H1 (cell line): Measurements from ENCODE around the gene TACSTD2. TPM values are rescaled to one million over a fixed set of nuclear protein-coding genes. Genes with fewer than 3 reads are reported as not detected.

Source experiments
- CTCF ChIA-PET: fragments of 300-600 bp; sonication (Branson Sonifier 250); formaldehyde crosslinking; loops from one replicate; lab custom pipeline; 2021; ENCODE audit not compliant: partially characterized antibody; lab: Charles Lee
- POLR2A ChIA-PET: fragments of 300-600 bp; sonication (Branson Sonifier 250); formaldehyde crosslinking; loops from one replicate; lab custom pipeline; 2021; ENCODE audit warnings: inconsistent platforms; ENCODE audit not compliant: partially characterized antibody; lab: Charles Lee
- DNase-seq, 2 experiments: peaks; one replicate each; pipeline versions ENCODE4 v3.0.0 to v3.0.0-alpha.2; 2010 to 2022; ENCODE audit warnings: low spot score in 2 of 2, low read depth in 1 of 2, mixed read lengths in 1 of 2
- FAIRE-seq: peaks from 2 replicates; lab custom pipeline; 2011; peaks lifted over from hg19 to GRCh38; lab: Jason Lieb, UNC
- H2AFZ ChIP-seq: 2 replicates; pipeline ENCODE4 v1.8.1; 2012; ENCODE audit warnings: low read length, inconsistent platforms
- H2AK5ac ChIP-seq: 2 replicates; pipeline ENCODE4 v1.6.1; 2013; ENCODE audit warnings: low read depth, low read length
- H2BK120ac ChIP-seq: replicated peaks from 2 replicates; pipeline ENCODE3; 2013; ENCODE audit warnings: low read depth, low read length, inconsistent platforms
- H2BK12ac ChIP-seq: 2 replicates; pipeline ENCODE4 v1.6.1; 2013; ENCODE audit warnings: low read depth, low read length
- H2BK15ac ChIP-seq: 2 replicates; pipeline ENCODE4 v1.6.1; 2013; ENCODE audit warnings: low read length
- H2BK20ac ChIP-seq: 2 replicates; pipeline ENCODE4 v1.6.1; 2013; ENCODE audit warnings: low read length
- H2BK5ac ChIP-seq: 2 replicates; pipeline ENCODE4 v1.6.1; 2013; ENCODE audit warnings: low read depth, low read length
- H3K14ac ChIP-seq: 2 replicates; pipeline ENCODE4 v1.6.1; 2013; ENCODE audit warnings: inconsistent platforms; ENCODE audit not compliant: insufficient read length
- H3K18ac ChIP-seq: 2 replicates; pipeline ENCODE4 v1.6.1; 2013; ENCODE audit warnings: low read length; ENCODE audit errors: extremely low read depth
- H3K23ac ChIP-seq: 2 replicates; pipeline ENCODE4 v1.6.1; 2013; ENCODE audit warnings: inconsistent platforms; ENCODE audit not compliant: insufficient read length
- H3K23me2 ChIP-seq: 2 replicates; pipeline ENCODE4 v1.6.1; 2013; ENCODE audit warnings: low read depth, low read length
- H3K27ac ChIP-seq: 2 replicates; pipeline ENCODE4 v1.6.1; 2011; ENCODE audit warnings: low read depth, low read length, inconsistent platforms
- H3K27me3 ChIP-seq, 4 experiments: replicated peaks in 1 of 4; 1 replicate in 1 of 4; 2 replicates in 3 of 4; pipeline versions ENCODE4 v1.6.1 to v1.8.1; 2011 to 2013; ENCODE audit warnings: low read length in 3 of 4, mild to moderate bottlenecking in 3 of 4, inconsistent platforms in 2 of 4, mixed read lengths in 2 of 4, moderate library complexity in 1 of 4; ENCODE audit not compliant: control insufficient read depth in 3 of 4, insufficient read depth in 3 of 4; ENCODE audit errors: extremely low read depth in 1 of 4
- H3K36me3 ChIP-seq, 4 experiments: 2 replicates each; pipeline versions ENCODE4 v1.6.1 to v1.8.1; 2011 to 2013; ENCODE audit warnings: mild to moderate bottlenecking in 4 of 4, low read length in 3 of 4, moderate library complexity in 2 of 4, control low read depth in 1 of 4, inconsistent platforms in 1 of 4; ENCODE audit not compliant: insufficient read depth in 4 of 4, control insufficient read depth in 2 of 4
- H3K4ac ChIP-seq: replicated peaks from 2 replicates; pipeline ENCODE3; 2013; ENCODE audit warnings: low read length, low read depth, mixed read lengths, inconsistent platforms; ENCODE audit not compliant: insufficient read length
- H3K4me1 ChIP-seq, 4 experiments: replicated peaks in 1 of 4; 1 replicate in 1 of 4; 2 replicates in 3 of 4; pipeline versions ENCODE4 v1.6.1 to v1.8.1; 2011 to 2013; ENCODE audit warnings: low read length in 3 of 4, inconsistent platforms in 2 of 4, mixed read lengths in 1 of 4; ENCODE audit not compliant: insufficient read depth in 4 of 4, control insufficient read depth in 3 of 4
- H3K4me2 ChIP-seq, 2 experiments: 2 replicates each; pipeline versions ENCODE4 v1.6.1 to v1.8.1; 2011 to 2013; ENCODE audit warnings: low read depth in 2 of 2, low read length in 2 of 2, control low read depth in 1 of 2, inconsistent platforms in 1 of 2, mild to moderate bottlenecking in 1 of 2; ENCODE audit not compliant: insufficient read depth in 1 of 2
- H3K4me3 ChIP-seq, 4 experiments: fragments of 200-600, 300-600 bp in 1 of 4; sonication (generic), shearing (Covaris generic), sonication (Bioruptor Twin) in 1 of 4; 2 replicates each; pipeline versions ENCODE4 v1.5.1 to v1.8.1; 2011 to 2016; ENCODE audit warnings: low read length in 4 of 4, low read depth in 3 of 4, control low read depth in 2 of 4, inconsistent platforms in 2 of 4, mild to moderate bottlenecking in 2 of 4, mixed read lengths in 1 of 4, moderate library complexity in 1 of 4; ENCODE audit not compliant: insufficient read depth in 2 of 4; ENCODE audit errors: extremely low read depth in 1 of 4
- H3K56ac ChIP-seq: replicated peaks from 2 replicates; pipeline ENCODE3; 2013; ENCODE audit warnings: low read depth, mild to moderate bottlenecking, mixed read lengths, low read length, inconsistent platforms; ENCODE audit not compliant: insufficient read length
- H3K79me1 ChIP-seq: 2 replicates; pipeline ENCODE4 v1.6.1; 2013; ENCODE audit warnings: low read depth, low read length, control low read depth
- H3K79me2 ChIP-seq, 2 experiments: 2 replicates each; pipeline versions ENCODE4 v1.6.1 to v1.8.1; 2012 to 2013; ENCODE audit warnings: low read length in 2 of 2, mild to moderate bottlenecking in 2 of 2, inconsistent platforms in 1 of 2; ENCODE audit not compliant: insufficient read depth in 2 of 2, control insufficient read depth in 1 of 2
- H3K9ac ChIP-seq, 4 experiments: replicated peaks in 1 of 4; 1 replicate in 1 of 4; 2 replicates in 3 of 4; pipeline versions ENCODE4 v1.6.1 to v1.8.1; 2011 to 2013; ENCODE audit warnings: low read depth in 3 of 4, low read length in 3 of 4, control low read depth in 2 of 4, mild to moderate bottlenecking in 2 of 4, moderate library complexity in 2 of 4, inconsistent platforms in 1 of 4; ENCODE audit errors: extremely low read depth in 1 of 4
- H3K9me3 ChIP-seq, 2 experiments: 2 replicates each; pipeline versions ENCODE4 v1.6.1 to v1.8.1; 2012 to 2013; ENCODE audit warnings: mild to moderate bottlenecking in 2 of 2, moderate library complexity in 2 of 2, control low read depth in 1 of 2, inconsistent platforms in 1 of 2, low read depth in 1 of 2, low read length in 1 of 2, mixed read lengths in 1 of 2; ENCODE audit not compliant: insufficient read depth in 2 of 2
- H4K20me1 ChIP-seq, 2 experiments: replicated peaks in 1 of 2; 2 replicates each; pipeline versions ENCODE3 to v1.8.1; 2011 to 2013; ENCODE audit warnings: inconsistent platforms in 2 of 2, low read length in 2 of 2, mild to moderate bottlenecking in 1 of 2; ENCODE audit not compliant: insufficient read depth in 2 of 2, control insufficient read depth in 1 of 2
- H4K5ac ChIP-seq: 2 replicates; pipeline ENCODE4 v1.6.1; 2013; ENCODE audit warnings: low read length, low read depth, mixed read lengths, inconsistent platforms; ENCODE audit not compliant: insufficient read length
- H4K8ac ChIP-seq: 2 replicates; pipeline ENCODE4 v1.8.0; 2013; ENCODE audit warnings: mild to moderate bottlenecking, moderate library complexity, low read length, inconsistent platforms; ENCODE audit not compliant: insufficient read depth; ENCODE audit errors: extremely low read depth
- H4K91ac ChIP-seq: replicated peaks from 2 replicates; pipeline ENCODE3; 2013; ENCODE audit warnings: low read length, mixed read lengths, inconsistent platforms; ENCODE audit not compliant: insufficient read length
- GABPA ChIP-seq: IDR thresholded peaks from 2 replicates; pipeline ENCODE4 v1.6.1; 2011; ENCODE audit warnings: mild to moderate bottlenecking, low read length, moderate library complexity, borderline replicate concordance; ENCODE audit not compliant: insufficient read depth
- RNF2 ChIP-seq: fragments of 200-900, 300-1000 bp; sonication (generic); IDR thresholded peaks from 2 replicates; pipeline ENCODE4 v1.7.1; 2016; ENCODE audit warnings: borderline replicate concordance, low read depth, mild to moderate bottlenecking, antibody characterized with exemption, low read length; ENCODE audit not compliant: poor library complexity, severe bottlenecking; ENCODE audit errors: missing control alignments
- RXRA ChIP-seq: IDR thresholded peaks from 2 replicates; pipeline ENCODE4 v1.6.1; 2011; ENCODE audit warnings: low read depth, mild to moderate bottlenecking, low read length, moderate library complexity; ENCODE audit not compliant: insufficient read depth
- SP2 ChIP-seq: IDR thresholded peaks from 2 replicates; pipeline ENCODE4 v1.6.1; 2012; ENCODE audit warnings: mild to moderate bottlenecking, low read length, inconsistent platforms
- ZNF274 ChIP-seq: IDR thresholded peaks from 2 replicates; pipeline ENCODE4 v1.7.0; 2012; ENCODE audit warnings: low read length, borderline replicate concordance; ENCODE audit errors: extremely low read depth
- WGBS, 2 experiments: shearing (Covaris generic) in 1 of 2; methylation state at CpG; one replicate each; pipeline versions ENCODE4 v1.1.6 to v1.1.7; 2013 to 2015; ENCODE audit warnings: low lambda C conversion rate in 2 of 2, mixed read lengths in 2 of 2, inconsistent platforms in 1 of 2, low coverage in 1 of 2, missing lambda C conversion rate in 1 of 2; ENCODE audit not compliant: insufficient replicate concordance in 2 of 2, insufficient coverage in 1 of 2, insufficient read length in 1 of 2; ENCODE audit errors: extremely low coverage in 1 of 2, missing lambda C conversion rate in 1 of 2; 5-methylcytosine and 5-hydroxymethylcytosine counted together
- polyA plus RNA-seq, 7 experiments: library from polyadenylated mRNA; depleted of rRNA in 3 of 7; stranded (reverse) in 5 of 7; unstranded in 2 of 7; fragments of >200 nt in 5 of 7; fragments of 200-250 nt in 2 of 7; gene quantifications; 1 replicate in 5 of 7; 2 replicates in 1 of 7; 4 replicates in 1 of 7; pipeline versions ENCODE4 v1.2.1 to v1.2.3, GENCODE V29; 2011 to 2013; ENCODE audit warnings: missing spikeins in 2 of 7, mixed read lengths in 2 of 7
- total RNA-seq: library from RNA; stranded (reverse); fragmentation: NEBNext Ultra II Directional; extraction: Animal tissue kit (Norgen Biotek cat#: 25700); gene quantifications from 2 replicates; pipeline ENCODE4 v1.2.1, GENCODE V29; 2021

Gene TACSTD2
- total and polyA plus RNA-seq, 2 of the 8 experiments (the other 6 are each of a cell fraction or from before 2014, with no cell fraction given): 0.76 to 0.85 TPM

DNA sequence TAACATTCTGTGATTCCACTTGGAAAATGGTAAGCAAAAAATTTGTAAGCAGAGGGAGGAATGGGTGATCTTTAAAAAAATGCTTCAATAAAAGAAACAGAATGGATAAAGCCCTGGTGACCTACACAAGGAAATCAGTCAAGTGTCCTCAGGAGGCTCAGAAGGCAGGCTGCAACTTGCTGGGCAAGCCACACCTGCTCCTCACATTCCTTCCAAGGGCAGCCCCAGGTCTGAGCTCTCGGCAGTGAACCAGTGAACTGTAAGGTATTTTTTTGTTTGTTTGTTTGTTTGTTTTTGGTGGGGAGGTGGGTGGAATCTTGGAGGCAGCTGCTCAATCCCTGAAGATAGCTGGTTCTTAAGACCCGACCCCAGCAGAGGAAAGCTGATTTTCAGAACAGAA, 4.4 kb downstream of the TACSTD2 start:
- POLR2A ChIA-PET: no interaction called here
- H4K20me1 ChIP-seq: no peaks in the 10 kb centered on the region
- no peak overlapping the region for H3K18ac ChIP-seq
- H2BK120ac ChIP-seq: no peak overlapping the region
- peaks cover 10 to 26% (median 18%) of the 10 kb centered on the region in 4 experiments for H3K27me3 ChIP-seq
- H3K79me2 ChIP-seq: no peaks in the 10 kb centered on the region
- H3K4me3 ChIP-seq: no peak overlapping the region
- no peak overlapping the region for H2AFZ ChIP-seq
- H2AK5ac ChIP-seq: no peak overlapping the region
- no peak overlapping the region for H4K91ac ChIP-seq
- CTCF ChIA-PET: interaction anchor here (0.6 to 1.5 kb wide), 5 partner anchors 13 to 79 kb away, joined by 3 to 4 read pairs (median 3); no protein-coding TSS in a partner anchor
- no peak overlapping the region for H2BK15ac ChIP-seq
- WGBS, 2 experiments: 65% methylated on average over 2 of the region's 2 CpGs; no CpG with 5 or more reads in 1 of the 2 experiments
- H3K23ac ChIP-seq: no peak overlapping the region
- no peak overlapping the region for H4K8ac ChIP-seq
- no peaks in the 10 kb centered on the region for H3K79me1 ChIP-seq
- no peak overlapping the region for H3K14ac ChIP-seq
- H3K9me3 ChIP-seq: peaks cover 0 to 8% of the 10 kb centered on the region in 2 experiments; a peak in 2 of 4 replicates
- H4K5ac ChIP-seq: no peak overlapping the region
- FAIRE-seq: no peak
- no peak overlapping the region for H3K4me2 ChIP-seq
- TF ChIP-seq ZNF274 (no peak), GABPA (no peak), SP2 (no peak), RXRA (no peak), RNF2 (no peak)
- H3K36me3 ChIP-seq: peaks cover 0 to 6% (median 0%) of the 10 kb centered on the region in 4 experiments; a peak in 1 of 8 replicates
- no peak overlapping the region for H2BK20ac ChIP-seq
- peaks cover 0 to 11% (median 1%) of the 10 kb centered on the region in 4 experiments; a peak in 4 of 7 replicates for H3K4me1 ChIP-seq
- no peak overlapping the region for H2BK5ac ChIP-seq
- no peak overlapping the region for H3K27ac ChIP-seq
- no peak overlapping the region for H3K56ac ChIP-seq
- H3K9ac ChIP-seq: no peak overlapping the region
- H2BK12ac ChIP-seq: no peak overlapping the region
- H3K23me2 ChIP-seq: peaks cover 4% of the 10 kb centered on the region; the same call in 1 of the 2 replicates
- no peak overlapping the region for H3K4ac ChIP-seq
- DNase-seq: peak in 1 of 2 experiments; percentile 40
